GM10266 (cell line): ENCODE measurements around the gene CCDC12.
"Not testable (repeated sequence)": the region's sequence is repeated elsewhere in the genome, so short reads cannot be mapped to it uniquely, and the experiment has no call there.

Experiments used
- DNase-seq: peaks from one replicate; pipeline ENCODE4 v3.0.0; 2012; ENCODE audit errors: extremely low spot score
- CTCF ChIP-seq: IDR thresholded peaks from 2 replicates; pipeline ENCODE4 v1.5.1; 2012; ENCODE audit warnings: mild to moderate bottlenecking, low read depth; ENCODE audit not compliant: control insufficient read depth, insufficient read depth; ENCODE audit errors: missing control alignments

CCDC12 gene

GRCh38 chr3:46966811-46967210, 9.7 kb downstream of the CCDC12 start:
- no peak for TF ChIP-seq CTCF
- no peak for DNase-seq

GRCh38 chr3:46965151-46965550, 11.4 kb downstream of the CCDC12 start:
- no peak for TF ChIP-seq CTCF

GRCh38 chr3:46964038-46964590, 12.4 kb downstream of the CCDC12 start:
- not testable (repeated sequence) for DNase-seq

More at GRCh38 chr3:46965151-46965550, 11.4 kb downstream of the CCDC12 start:
- no peak for DNase-seq

GRCh38 chr3:46962990-46963389, 13.6 kb downstream of the CCDC12 start:
- DNase-seq, result no peak
- no peak for TF ChIP-seq CTCF

GRCh38 chr3:46962427-46962826, 14.1 kb downstream of the CCDC12 start:
- no peak for DNase-seq
- TF ChIP-seq CTCF, result no peak

GRCh38 chr3:46960835-46961234, 15.7 kb downstream of the CCDC12 start:
- no peak for DNase-seq
- TF ChIP-seq CTCF, result no peak

- peak; percentile 58 for DNase-seq
- no peak for TF ChIP-seq CTCF
Observed at GRCh38 chr3:46960081-46960701, 16.4 kb downstream of the CCDC12 start.

GRCh38 chr3:46959161-46959511, 17.4 kb downstream of the CCDC12 start:
- DNase-seq, result no peak
- TF ChIP-seq CTCF, result no peak
